SIG-M5 treated with dmso at 0.1 percent for 504 hours (cell line): Measurements from ENCODE around the gene CRISPLD2.
"Not testable (repeated sequence)": the region's sequence is repeated elsewhere in the genome, so short reads cannot be mapped to it uniquely, and the experiment has no call there.

Experiments
- DNase-seq: peaks from one replicate; lab custom pipeline; 2025; ENCODE audit not compliant: unreplicated experiment; lab: John Stamatoyannopoulos, UW

Gene CRISPLD2

GRCh38 chr16:84856203-84856581, 36.4 kb downstream of the CRISPLD2 start:
- DNase-seq: not testable (repeated sequence)

GRCh38 chr16:84856811-84857210, 37.0 kb downstream of the CRISPLD2 start:
- DNase-seq: not testable (repeated sequence)

GRCh38 chr16:84859681-84860080, 39.9 kb downstream of the CRISPLD2 start:
- no peak for DNase-seq

GRCh38 chr16:84860383-84860782, 40.6 kb downstream of the CRISPLD2 start:
- no peak for DNase-seq

- DNase-seq: no peak
These were observed 41.9 kb downstream of the CRISPLD2 start for GRCh38 chr16:84861671-84862070.

- no peak for DNase-seq
These were observed 43.2 kb downstream of the CRISPLD2 start for GRCh38 chr16:84862804-84863480.

GRCh38 chr16:84863481-84863814, 43.7 kb downstream of the CRISPLD2 start:
- DNase-seq: no peak

- no peak for DNase-seq
These were observed 44.7 kb downstream of the CRISPLD2 start for GRCh38 chr16:84864326-84864955.

GRCh38 chr16:84867696-84868095, 47.9 kb downstream of the CRISPLD2 start:
- no peak for DNase-seq

GRCh38 chr16:84868328-84868727, 48.5 kb downstream of the CRISPLD2 start:
- no peak for DNase-seq

- no peak for DNase-seq
These were observed 49.2 kb downstream of the CRISPLD2 start for GRCh38 chr16:84868829-84869472.

GRCh38 chr16:84869473-84869845, 49.7 kb downstream of the CRISPLD2 start:
- DNase-seq: no peak

- DNase-seq: not testable (repeated sequence)
These were observed 53.2 kb downstream of the CRISPLD2 start for GRCh38 chr16:84872971-84873370.

- peak; percentile 23 for DNase-seq
These were observed 54.2 kb downstream of the CRISPLD2 start for GRCh38 chr16:84874004-84874435.

- DNase-seq: no peak
These were observed 54.8 kb downstream of the CRISPLD2 start for GRCh38 chr16:84874553-84874952.

- DNase-seq: no peak
These were observed 55.2 kb downstream of the CRISPLD2 start for GRCh38 chr16:84874983-84875382.

GRCh38 chr16:84875846-84876245, 56.1 kb downstream of the CRISPLD2 start:
- no peak for DNase-seq

- no peak for DNase-seq
These were observed 57.3 kb downstream of the CRISPLD2 start for GRCh38 chr16:84876873-84877606.

- DNase-seq: no peak
These were observed 59.0 kb downstream of the CRISPLD2 start for GRCh38 chr16:84878770-84879169.

GRCh38 chr16:84879569-84880487, 60.0 kb downstream of the CRISPLD2 start:
- no peak for DNase-seq
